Upper lobe of left lung (tissue), 6 donors: Measurements from ENCODE around the gene TMEM132A. TPM values are rescaled to one million over a fixed set of nuclear protein-coding genes. Genes with fewer than 3 reads are reported as not detected.

Experiments used
- ATAC-seq, 2 donors: fragments of 200-7000 bp; cut with Tn5 transposase; one replicate each; pipeline ENCODE4 v1.9.1; 2022; ENCODE audit warnings: mild to moderate bottlenecking in 2 of 2, moderate library complexity in 2 of 2; ENCODE audit not compliant: low FRiP score in 2 of 2
- DNase-seq, 2 donors: peaks; one replicate each; pipeline ENCODE4 v3.0.0-alpha.2; 2019 to 2020
- H3K27ac ChIP-seq, 4 donors: fragments of 200-600 bp; sonication (generic); one replicate each; pipeline ENCODE4 v1.5.1; 2016 to 2019
- H3K27me3 ChIP-seq, 4 donors: fragments of 200-600 bp; sonication (generic); one replicate each; pipeline ENCODE4 v1.5.1; 2017 to 2019
- H3K36me3 ChIP-seq, 4 donors: fragments of 200-600 bp; sonication (generic); one replicate each; pipeline ENCODE4 v1.5.1; 2016 to 2019
- H3K4me1 ChIP-seq, 4 donors: fragments of 200-600 bp; sonication (generic); one replicate each; pipeline ENCODE4 v1.5.1; 2018 to 2019
- H3K4me3 ChIP-seq, 4 donors: fragments of 200-600 bp; sonication (generic); one replicate each; pipeline ENCODE4 v1.5.1; 2017 to 2019; ENCODE audit warnings: mild to moderate bottlenecking in 2 of 4, moderate library complexity in 1 of 4
- H3K9me3 ChIP-seq, 4 donors: fragments of 200-600 bp; sonication (generic); one replicate each; pipeline ENCODE4 v1.5.1; 2018 to 2019
- EP300 ChIP-seq, 4 donors: sonication (generic); formaldehyde crosslinking; IDR thresholded peaks; one replicate each; pipeline ENCODE4 v1.5.1; 2017; ENCODE audit warnings: antibody characterized with exemption in 4 of 4, control low read depth in 2 of 4
- POLR2A ChIP-seq, 4 donors: fragments of 450-650 bp; IDR thresholded peaks; one replicate each; pipeline ENCODE4 v1.5.1; 2016 to 2017; ENCODE audit warnings: antibody characterized with exemption in 4 of 4, mild to moderate bottlenecking in 2 of 4
- POLR2AphosphoS5 ChIP-seq, 2 donors: sonication (generic); formaldehyde crosslinking; IDR thresholded peaks; one replicate each; pipeline ENCODE4 v1.5.1; 2017; ENCODE audit warnings: antibody characterized with exemption in 2 of 2
- WGBS, 2 donors: methylation state at CpG; one replicate each; pipeline ENCODE4 v1.1.5; 2017 to 2018; 5-methylcytosine and 5-hydroxymethylcytosine counted together
- total RNA-seq, 6 donors: library from RNA; depleted of rRNA in 4 of 6; stranded (reverse); fragments of >200 nt in 4 of 6; gene quantifications; one replicate each; pipeline versions ENCODE4 v1.1.0 to v1.2.1, GENCODE V29; 2016 to 2021
- TF ChIP-seq, protein P1 (sequence below), 6 experiments: fragments of 450-650 bp in 4 of 6; fragments of 200-600 bp in 2 of 6; sonication (generic) in 2 of 6; IDR thresholded peaks; one replicate each; pipeline ENCODE4 v1.5.1; 2016 to 2019; ENCODE audit warnings: antibody characterized with exemption in 6 of 6
- donor health status: DM: no; HTN: no; CAD: no; lungs with moderate emphysema.
- donor health status: DM: no; HTN: yes; CAD: no; lungs with severe emphysema.

The TMEM132A gene
- total RNA-seq, result 10 to 100 TPM in 2 of 6 donors, 1 to 10 TPM in 4; 3.6 to 18.2 (median 9.4) TPM

- DNase-seq, result peak; percentile 72 to 91
- Histone ChIP-seq H3K4me1 (peaks cover 18 to 25% (median 19%) of the 10 kb centered on the region in 4 donors), H3K36me3 (peaks cover 17 to 42% (median 31%) of the 10 kb centered on the region in 4 donors), H3K27ac (peak within 1 kb of the TSS in 1 of 4 donors; percentile 74), H3K27me3 (peaks cover 2 to 10% (median 8%) of the 10 kb centered on the region in 4 donors), H3K4me3 (peak within 1 kb of the TSS; percentile 33 to 81 (median 72)), H3K9me3 (no peaks in the 10 kb centered on the region)
- WGBS, 2 donors, result 0 to 1% methylated on average over 5 to 51 of the region's 69 CpGs
- TF ChIP-seq POLR2AphosphoS5 (IDR thresholded peaks at IDR 0.05) (peak in 1 of 2 donors; percentile 57), EP300 (IDR thresholded peaks at IDR 0.05) (no peak), POLR2A (IDR thresholded peaks at IDR 0.05) (peak in 1 of 4 donors; percentile 23)
- TF ChIP-seq, protein P1, sequence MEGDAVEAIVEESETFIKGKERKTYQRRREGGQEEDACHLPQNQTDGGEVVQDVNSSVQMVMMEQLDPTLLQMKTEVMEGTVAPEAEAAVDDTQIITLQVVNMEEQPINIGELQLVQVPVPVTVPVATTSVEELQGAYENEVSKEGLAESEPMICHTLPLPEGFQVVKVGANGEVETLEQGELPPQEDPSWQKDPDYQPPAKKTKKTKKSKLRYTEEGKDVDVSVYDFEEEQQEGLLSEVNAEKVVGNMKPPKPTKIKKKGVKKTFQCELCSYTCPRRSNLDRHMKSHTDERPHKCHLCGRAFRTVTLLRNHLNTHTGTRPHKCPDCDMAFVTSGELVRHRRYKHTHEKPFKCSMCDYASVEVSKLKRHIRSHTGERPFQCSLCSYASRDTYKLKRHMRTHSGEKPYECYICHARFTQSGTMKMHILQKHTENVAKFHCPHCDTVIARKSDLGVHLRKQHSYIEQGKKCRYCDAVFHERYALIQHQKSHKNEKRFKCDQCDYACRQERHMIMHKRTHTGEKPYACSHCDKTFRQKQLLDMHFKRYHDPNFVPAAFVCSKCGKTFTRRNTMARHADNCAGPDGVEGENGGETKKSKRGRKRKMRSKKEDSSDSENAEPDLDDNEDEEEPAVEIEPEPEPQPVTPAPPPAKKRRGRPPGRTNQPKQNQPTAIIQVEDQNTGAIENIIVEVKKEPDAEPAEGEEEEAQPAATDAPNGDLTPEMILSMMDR (IDR thresholded peaks at IDR 0.05), result no peak
- ATAC-seq, result peak in 1 of 2 donors; percentile 90
Observed at GRCh38 chr11:60924110-60924905, at the start of gene TMEM132A. TSS of gene TMEM132A (plus strand) at chr11:60924460. CDS start at chr11:60924634, 174 bp downstream.

DNA sequence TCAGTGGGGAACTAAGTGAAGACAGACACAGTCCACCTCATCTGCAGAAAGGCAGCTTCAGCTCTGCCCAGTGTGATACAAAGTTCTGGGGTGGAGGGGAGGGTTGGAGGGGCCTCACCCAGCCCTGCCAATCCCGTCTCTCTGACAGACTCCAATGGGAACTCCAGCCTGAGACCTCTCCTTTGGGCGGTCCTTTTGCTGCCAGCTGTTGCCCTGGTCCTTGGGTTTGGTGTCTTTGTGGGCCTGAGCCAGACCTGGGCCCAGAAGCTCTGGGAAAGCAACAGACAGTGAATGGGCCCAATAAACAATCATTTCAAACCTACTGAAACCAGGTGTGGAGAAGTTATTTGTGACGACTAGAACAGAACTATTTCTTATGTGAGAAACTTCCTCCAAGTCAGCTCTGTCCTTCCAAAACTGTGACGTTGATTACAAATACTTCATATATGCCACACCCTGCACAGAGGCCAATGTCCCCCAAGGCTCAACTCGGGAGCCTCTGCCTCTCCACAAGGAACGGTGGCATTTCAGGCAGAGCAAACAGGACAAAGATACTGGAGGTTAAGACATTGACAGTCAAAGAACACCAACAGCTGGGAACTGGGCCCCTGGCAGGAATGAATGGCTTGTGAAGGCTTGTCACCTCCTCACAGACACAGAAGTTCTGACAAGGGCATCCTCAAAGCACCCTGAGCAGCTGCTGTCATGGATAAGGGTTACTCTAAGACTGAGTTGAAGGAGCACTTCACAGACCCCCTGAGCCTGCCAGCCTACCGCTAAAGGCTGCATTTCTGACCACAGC lies 48.7 kb upstream of the TMEM132A start:
- no peak overlapping the region for H3K27ac ChIP-seq
- H3K9me3 ChIP-seq, result no peaks in the 10 kb centered on the region
- TF ChIP-seq POLR2AphosphoS5 (IDR thresholded peaks at IDR 0.05) (no peak), POLR2A (IDR thresholded peaks at IDR 0.05) (no peak), EP300 (IDR thresholded peaks at IDR 0.05) (no peak)
- TF ChIP-seq, protein P1 (IDR thresholded peaks at IDR 0.05), result no peak
- WGBS, 2 donors, result 78 to 88% methylated on average over 7 of the region's 7 CpGs
- no peak for ATAC-seq
- no peak overlapping the region for H3K4me3 ChIP-seq
- H3K36me3 ChIP-seq, result peaks cover 0 to 13% (median 5%) of the 10 kb centered on the region in 4 donors
- no peak for DNase-seq
- peaks cover 0 to 22% (median 9%) of the 10 kb centered on the region in 4 donors for H3K4me1 ChIP-seq
- H3K27me3 ChIP-seq, result no peaks in the 10 kb centered on the region

DNA sequence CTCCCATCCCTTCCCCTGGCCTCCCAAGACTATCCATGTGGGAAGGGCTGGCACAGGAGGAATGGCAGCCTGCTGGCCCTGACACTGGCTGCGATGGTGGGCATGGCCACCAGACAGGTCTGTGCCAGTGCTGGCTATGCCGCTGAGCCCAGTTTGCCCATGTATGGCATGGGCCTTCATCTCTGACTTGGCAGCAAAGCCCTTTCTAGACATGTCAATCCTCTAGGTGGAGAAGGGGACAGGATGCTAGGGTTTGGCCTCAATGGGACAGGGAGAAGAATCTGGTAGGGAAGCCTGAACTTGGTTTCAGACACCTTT lies 48.1 kb upstream of the TMEM132A start:
- Histone ChIP-seq H3K27ac (no peak overlapping the region), H3K4me1 (peaks cover 0 to 22% (median 8%) of the 10 kb centered on the region in 4 donors), H3K4me3 (no peak overlapping the region), H3K27me3 (no peaks in the 10 kb centered on the region), H3K36me3 (peaks cover 0 to 16% (median 5%) of the 10 kb centered on the region in 4 donors), H3K9me3 (no peaks in the 10 kb centered on the region)
- TF ChIP-seq POLR2A (IDR thresholded peaks at IDR 0.05) (no peak), EP300 (IDR thresholded peaks at IDR 0.05) (no peak), POLR2AphosphoS5 (IDR thresholded peaks at IDR 0.05) (no peak)
- TF ChIP-seq, protein P1 (IDR thresholded peaks at IDR 0.05), result no peak
- WGBS, 2 donors, result 100% methylated on average over 2 of the region's 2 CpGs; no CpG with 5 or more reads in 1 of the 2 donors
- no peak for DNase-seq
- ATAC-seq, result no peak

DNA sequence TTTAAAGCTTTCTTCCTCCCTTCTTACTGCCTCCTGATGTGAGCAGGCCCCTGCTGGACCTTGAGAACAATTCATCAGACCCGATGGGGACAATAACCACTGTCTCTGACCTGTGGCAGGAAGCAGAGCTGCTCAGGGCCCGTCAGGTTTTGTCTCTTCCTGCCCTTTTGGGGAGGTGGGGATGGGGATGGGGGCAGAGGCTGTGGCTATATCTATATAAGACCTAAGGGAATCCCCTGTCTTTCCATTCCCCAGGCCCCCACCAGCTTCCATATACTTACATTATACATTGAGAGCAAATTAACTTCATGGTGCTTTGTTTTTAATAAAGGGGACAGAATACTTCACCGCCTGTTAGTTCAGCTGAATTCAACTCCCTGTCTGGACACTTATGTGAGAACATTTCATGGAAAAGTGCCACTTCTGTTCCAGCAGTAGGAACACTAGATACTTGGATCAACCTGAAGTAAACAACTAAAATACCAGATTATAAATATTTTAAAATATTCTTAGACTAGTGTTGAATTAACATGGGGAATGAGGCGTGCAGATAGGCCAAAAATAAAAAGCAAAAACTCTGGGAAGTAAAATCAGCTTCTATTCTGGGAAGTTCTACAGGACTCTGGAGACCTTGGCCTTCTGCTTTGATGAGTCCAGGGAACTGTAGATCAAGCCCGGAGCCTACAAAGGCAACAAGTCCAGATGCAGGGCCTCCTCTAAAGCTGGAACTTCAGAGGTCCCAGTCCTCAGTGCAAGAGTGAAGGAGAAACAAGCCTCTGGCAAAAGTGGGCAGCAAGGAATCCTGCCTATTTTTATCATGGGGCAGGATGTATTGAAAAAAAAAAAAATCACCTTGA lies 45.8 kb upstream of the TMEM132A start:
- ATAC-seq (peak in 1 of 2 donors; percentile 51), DNase-seq (no peak)
- Histone ChIP-seq H3K4me3 (no peak overlapping the region), H3K9me3 (no peaks in the 10 kb centered on the region), H3K4me1 (peaks cover 0 to under 1% (median 0%) of the 10 kb centered on the region in 4 donors), H3K36me3 (peaks cover 0 to 21% (median 5%) of the 10 kb centered on the region in 4 donors), H3K27ac (no peak overlapping the region), H3K27me3 (no peaks in the 10 kb centered on the region)
- TF ChIP-seq, protein P1 (IDR thresholded peaks at IDR 0.05), result no peak
- WGBS, 2 donors, result 70 to 74% methylated on average over 5 of the region's 5 CpGs
